MCF 10A (cell line): ENCODE measurements around the gene EXOSC7. TPM values are rescaled to one million over a fixed set of nuclear protein-coding genes. Genes with fewer than 3 reads are reported as not detected.

Experiments used
- Bru-seq: library from RNA; stranded (reverse); fragments of 400-500 nt; gene quantifications from one replicate; lab custom pipeline; 2021; lab: Mats Ljungman, UMichigan
- BruChase-seq, 2 experiments: library from RNA; stranded (reverse); fragments of 400-500 nt; gene quantifications; one replicate each; lab custom pipeline; 2021; lab: Mats Ljungman, UMichigan
- BruUV-seq: library from RNA; stranded (reverse); fragments of 400-500 nt; replicated peaks from 2 replicates; lab custom pipeline; 2021; lab: Mats Ljungman, UMichigan
- CTCF ChIA-PET: fragments of 300-600 bp; sonication (Branson Sonifier 250); formaldehyde crosslinking; extraction: SDS; loops from one replicate; lab custom pipeline; 2021; ENCODE audit warnings: antibody characterized with exemption, inconsistent platforms; lab: Yijun Ruan, JAX
- POLR2A ChIA-PET: fragments of 300-600, 350-650 bp; sonication (Branson Sonifier 250); formaldehyde crosslinking; extraction: SDS; loops from one replicate; lab custom pipeline; 2020; ENCODE audit warnings: antibody characterized with exemption, inconsistent platforms; lab: Yijun Ruan, JAX
- DNase-seq: peaks from one replicate; pipeline ENCODE4 v3.0.0-alpha.2; 2018; ENCODE audit not compliant: unreplicated experiment
- H3K27ac Mint-ChIP-seq: one replicate; pipeline ENCODE4 v1.8.0; 2022; ENCODE audit warnings: mild to moderate bottlenecking, low read depth, mixed read lengths; ENCODE audit not compliant: unreplicated experiment
- H3K27me3 Mint-ChIP-seq: one replicate; pipeline ENCODE4 v1.8.0; 2022; ENCODE audit warnings: mixed read lengths; ENCODE audit not compliant: insufficient read depth, unreplicated experiment
- H3K36me3 Mint-ChIP-seq: one replicate; pipeline ENCODE4 v1.8.0; 2022; ENCODE audit warnings: mild to moderate bottlenecking, moderate library complexity, mixed read lengths; ENCODE audit not compliant: insufficient read depth, unreplicated experiment
- H3K4me1 Mint-ChIP-seq: one replicate; pipeline ENCODE4 v1.8.0; 2022; ENCODE audit warnings: mixed read lengths; ENCODE audit not compliant: insufficient read depth, unreplicated experiment
- H3K4me3 Mint-ChIP-seq: one replicate; pipeline ENCODE4 v1.8.0; 2022; ENCODE audit warnings: mild to moderate bottlenecking, moderate library complexity, mixed read lengths; ENCODE audit not compliant: unreplicated experiment
- H3K9me3 Mint-ChIP-seq: one replicate; pipeline ENCODE4 v1.8.0; 2022; ENCODE audit warnings: mixed read lengths; ENCODE audit not compliant: unreplicated experiment
- CTCF ChIP-seq: fragments of 200-600 bp; IDR thresholded peaks from one replicate; pipeline ENCODE4 v1.8.0; 2022; ENCODE audit warnings: antibody characterized with exemption, mild to moderate bottlenecking; ENCODE audit not compliant: unreplicated experiment
- intact Hi-C: fragments of 100-400 bp; cut with micrococcal nuclease; formaldehyde crosslinking; loops from 2 replicates; pipeline ENCODE4 v1.14.1; 2022
- long read RNA-seq: library from polyadenylated mRNA; stranded (forward); transcript quantifications from one replicate; pipeline ENCODE4 v2.0.0, GENCODE V29; 2022
- total RNA-seq: library from RNA; stranded (reverse); gene quantifications from 2 replicates; pipeline ENCODE4 v1.2.3, GENCODE V29; 2022

The EXOSC7 gene
- total RNA-seq (59.7 and 73.3 TPM in 2 replicates), Bru-seq, nascent RNA (percentile 85 among the genes with signal in this experiment), BruChase-seq, experiment 1, labeled RNA remaining after a 6-hour chase (percentile 72 among the genes with signal in this experiment), BruChase-seq, experiment 2, labeled RNA remaining after a 2-hour chase (percentile 80 among the genes with signal in this experiment)
- long read RNA-seq, transcript EXOSC7-210 (9 exons, 1,395 nt), result minor isoform, 12 of 131 reads
- long read RNA-seq, transcript EXOSC7-201 (8 exons, 1,055 nt), result major isoform, 97 of 131 reads
- long read RNA-seq, partial matches to known transcripts, result 6 of 131 reads
- long read RNA-seq, other reads (novel, unspliced or antisense), result 15 of 131 reads

- no peaks in the 10 kb centered on the region for H3K9me3 Mint-ChIP-seq
- H3K27me3 Mint-ChIP-seq, result no peaks in the 10 kb centered on the region
- POLR2A ChIA-PET, result interaction anchor here (0.6 to 4.9 kb wide), 25 partner anchors 8 to 755 kb away, joined by 3 to 76 read pairs (median 5); partner anchors contain the start of genes KIAA1143, KIF15, ZNF197 and ZNF35
- H3K4me3 Mint-ChIP-seq, result peak within 1 kb of the TSS; percentile 99
- CTCF ChIA-PET, result interaction anchor here (0.6 to 2.1 kb wide), 8 partner anchors 9 to 235 kb away, joined by 3 to 8 read pairs (median 3); no protein-coding TSS in a partner anchor
- peaks cover 13% of the 10 kb centered on the region for H3K36me3 Mint-ChIP-seq
- BruUV-seq, result TSS peak; percentile 47
- H3K4me1 Mint-ChIP-seq, result peaks cover 37% of the 10 kb centered on the region
- intact Hi-C loops, result loop anchor here (10.0 kb wide), 1 partner anchor 91 kb away; no protein-coding TSS in a partner anchor
- TF ChIP-seq CTCF, result no peak
- peak within 1 kb of the TSS; percentile 97 for H3K27ac Mint-ChIP-seq
- DNase-seq, result peak; percentile 84
Observed at GRCh38 chr3:44976002-44976815, at the start of gene EXOSC7, which contains the start of gene ZDHHC3. Gene EXOSC7 (plus strand): TSS chr3:44976244. CDS start chr3:44976278, 34 bp downstream. Gene ZDHHC3 (minus strand): TSS chr3:44976174. CDS start chr3:44959436, 16,738 bp downstream.

GRCh38 chr3:44926921-44927320 lies 49.1 kb upstream of the EXOSC7 start:
- H3K27me3 Mint-ChIP-seq, result no peaks in the 10 kb centered on the region
- BruUV-seq, result no TSS peak
- H3K4me3 Mint-ChIP-seq, result no peak overlapping the region
- peaks cover 25% of the 10 kb centered on the region for H3K36me3 Mint-ChIP-seq
- H3K27ac Mint-ChIP-seq, result no peak overlapping the region
- no peak for DNase-seq
- ChIA-PET POLR2A (interaction anchor here (0.6 kb wide), 2 partner anchors 24 to 416 kb away, joined by 3 read pairs; no protein-coding TSS in a partner anchor), CTCF (interaction anchor here (1.3 kb wide), 1 partner anchor 13 kb away, joined by 3 read pairs; no protein-coding TSS in a partner anchor)
- intact Hi-C loops, result no loop called here
- no peaks in the 10 kb centered on the region for H3K9me3 Mint-ChIP-seq
- TF ChIP-seq CTCF, result no peak
- H3K4me1 Mint-ChIP-seq, result no peaks in the 10 kb centered on the region

- Mint-ChIP-seq H3K9me3 (no peaks in the 10 kb centered on the region), H3K27me3 (no peaks in the 10 kb centered on the region), H3K4me1 (no peaks in the 10 kb centered on the region), H3K36me3 (peaks cover 26% of the 10 kb centered on the region), H3K27ac (no peak overlapping the region), H3K4me3 (no peak overlapping the region)
- ChIA-PET POLR2A (interaction anchor here (0.6 to 0.7 kb wide), 3 partner anchors 14 to 416 kb away, joined by 3 read pairs; no protein-coding TSS in a partner anchor), CTCF (interaction anchor here (1.3 kb wide), 1 partner anchor 13 kb away, joined by 3 read pairs; no protein-coding TSS in a partner anchor)
- DNase-seq, result no peak
- no TSS peak for BruUV-seq
- no peak for TF ChIP-seq CTCF
- intact Hi-C loops, result no loop called here
Observed at GRCh38 chr3:44927371-44927770, 48.7 kb upstream of the EXOSC7 start.
